H1 (cell line): Measurements from ENCODE around the gene C19orf73. TPM values are rescaled to one million over a fixed set of nuclear protein-coding genes. Genes with fewer than 3 reads are reported as not detected.

Source experiments
- BACH1 ChIP-seq: IDR thresholded peaks from 2 replicates; pipeline ENCODE4 v1.6.1; 2012; ENCODE audit warnings: low read length, improper control_type of control experiment
- CTCF ChIP-seq, 3 experiments: IDR thresholded peaks; 1 replicate in 2 of 3; 2 replicates in 1 of 3; pipeline versions ENCODE4 v1.5.1 to v1.6.1; 2011; ENCODE audit warnings: low read length in 3 of 3, mild to moderate bottlenecking in 3 of 3, inconsistent platforms in 2 of 3, low read depth in 1 of 3, moderate library complexity in 1 of 3; ENCODE audit not compliant: insufficient read depth in 1 of 3; ENCODE audit errors: control extremely low read depth in 1 of 3
- EP300 ChIP-seq, 2 experiments: IDR thresholded peaks; 1 replicate in 1 of 2; 2 replicates in 1 of 2; pipeline ENCODE4 v1.6.1; 2011 to 2012; ENCODE audit warnings: low read depth in 2 of 2, low read length in 2 of 2, mild to moderate bottlenecking in 2 of 2, borderline replicate concordance in 1 of 2, inconsistent platforms in 1 of 2, moderate library complexity in 1 of 2
- HDAC6 ChIP-seq: IDR thresholded peaks from one replicate; pipeline ENCODE4 v1.7.1; 2012; ENCODE audit warnings: low read depth, mild to moderate bottlenecking, inconsistent platforms, low read length, moderate library complexity
- SIN3A ChIP-seq, 2 experiments: IDR thresholded peaks in 1 of 2; conservative IDR thresholded peaks in 1 of 2; 2 replicates each; pipeline ENCODE4 v1.6.1; 2011 to 2012; ENCODE audit warnings: low read length in 2 of 2, improper control_type of control experiment in 1 of 2, low read depth in 1 of 2, mild to moderate bottlenecking in 1 of 2
- TAF1 ChIP-seq: IDR thresholded peaks from 2 replicates; pipeline ENCODE4 v1.6.1; 2011; ENCODE audit warnings: mild to moderate bottlenecking, low read depth, low read length
- polyA plus RNA-seq, 7 experiments: library from polyadenylated mRNA; depleted of rRNA in 3 of 7; stranded (reverse) in 5 of 7; unstranded in 2 of 7; fragments of >200 nt in 5 of 7; fragments of 200-250 nt in 2 of 7; gene quantifications; 1 replicate in 5 of 7; 2 replicates in 1 of 7; 4 replicates in 1 of 7; pipeline versions ENCODE4 v1.2.1 to v1.2.3, GENCODE V29; 2011 to 2013; ENCODE audit warnings: missing spikeins in 2 of 7, mixed read lengths in 2 of 7
- total RNA-seq: library from RNA; stranded (reverse); fragmentation: NEBNext Ultra II Directional; extraction: Animal tissue kit (Norgen Biotek cat#: 25700); gene quantifications from 2 replicates; pipeline ENCODE4 v1.2.1, GENCODE V29; 2021

C19orf73 gene
- total and polyA plus RNA-seq, 2 of the 8 experiments (the other 6 are each of a cell fraction or from before 2014, with no cell fraction given), result 2.5 to 4.6 TPM

- TF ChIP-seq EP300 (IDR thresholded peaks at IDR 0.05; ENCODE audit: borderline replicate concordance in 1 of 2, low read depth in 2 of 2, low read length in 2 of 2) (no peak), TAF1 (no peak), HDAC6 (no peak), BACH1 (no peak), CTCF (IDR thresholded peaks at IDR 0.05; ENCODE audit: control extremely low read depth in 1 of 3, insufficient read depth in 1 of 3, low read depth in 1 of 3, low read length in 3 of 3) (no peak), SIN3A (conservative IDR thresholded peaks at IDR 0.05 in 1 of 2, IDR thresholded peaks at IDR 0.05 in 1 of 2; ENCODE audit: low read depth in 1 of 2, low read length in 2 of 2) (no peak)
Measured at GRCh38 chr19:49110567-49110966, 8.4 kb downstream of the C19orf73 start (continued).
